Heart right ventricle (tissue), 16 donors: ENCODE results near the gene PRTN3. TPM values are rescaled to one million over a fixed set of nuclear protein-coding genes. Genes with fewer than 3 reads are reported as not detected.

ENCODE experiments used
- ATAC-seq, 8 donors: fragments of 200-7000 bp; cut with Tn5 transposase; one replicate each; pipeline ENCODE4 v1.9.1; 2020; ENCODE audit warnings: mild to moderate bottlenecking in 8 of 8, moderate library complexity in 8 of 8, moderate number of reproducible peaks in 1 of 8
- DNase-seq, 2 donors: peaks; one replicate each; pipeline ENCODE4 v3.0.0-alpha.2; 2020
- H3K27ac ChIP-seq, 10 donors: fragments of 200-600 bp; sonication (generic) in 2 of 10; one replicate each; pipeline versions ENCODE4 v1.5.0 to v1.8.0; 2020 to 2022; ENCODE audit warnings: mild to moderate bottlenecking in 3 of 10
- H3K27me3 ChIP-seq, 7 donors: fragments of 200-600 bp; one replicate each; pipeline ENCODE4 v1.8.0; 2021 to 2022; ENCODE audit warnings: mild to moderate bottlenecking in 2 of 7
- H3K36me3 ChIP-seq, 9 donors: fragments of 200-600 bp; sonication (generic) in 1 of 9; one replicate each; pipeline versions ENCODE4 v1.5.0 to v1.8.0; 2020 to 2022; ENCODE audit warnings: mild to moderate bottlenecking in 2 of 9
- H3K4me1 ChIP-seq, 9 donors: fragments of 200-600 bp; sonication (generic) in 1 of 9; one replicate each; pipeline versions ENCODE4 v1.5.0 to v1.8.0; 2020 to 2022; ENCODE audit warnings: mild to moderate bottlenecking in 4 of 9
- H3K4me3 ChIP-seq, 10 donors: fragments of 200-600 bp; sonication (generic) in 2 of 10; one replicate each; pipeline versions ENCODE4 v1.5.0 to v1.8.0; 2020 to 2022; ENCODE audit warnings: mild to moderate bottlenecking in 7 of 10, moderate library complexity in 2 of 10
- H3K9me3 ChIP-seq, 11 donors: fragments of 200-600 bp in 10 of 11; sonication (generic) in 2 of 11; one replicate each; pipeline versions ENCODE4 v1.5.0 to v1.8.0; 2013 to 2022; ENCODE audit warnings: mild to moderate bottlenecking in 2 of 11, control low read depth in 1 of 11, moderate library complexity in 1 of 11
- CTCF ChIP-seq, 9 donors: fragments of 200-600 bp; sonication (generic) in 2 of 9; IDR thresholded peaks; one replicate each; pipeline versions ENCODE4 v1.5.0 to v1.8.0; 2021 to 2022; ENCODE audit warnings: antibody characterized with exemption in 9 of 9, mild to moderate bottlenecking in 5 of 9, moderate library complexity in 1 of 9
- WGBS, 2 donors: extraction: QIAGEN DNeasy Blood & Tissue Kit; methylation state at CpG; one replicate each; pipeline ENCODE4 v1.1.7; 2013; ENCODE audit warnings: inconsistent platforms in 1 of 2; 5-methylcytosine and 5-hydroxymethylcytosine counted together
- intact Hi-C, 10 donors: fragments of 100-400 bp; cut with DNase I; formaldehyde crosslinking; loops; one replicate each; pipeline versions ENCODE4 v1.11.1 to v1.14.2; 2022
- polyA plus RNA-seq, 2 donors: library from polyadenylated mRNA; stranded (reverse); fragments of 200-250 nt; gene quantifications; one replicate each; pipeline ENCODE4 v1.2.3, GENCODE V29; 2013
- total RNA-seq, 10 donors: library from RNA; stranded (reverse); fragmentation: NEBNext Ultra II Directional in 3 of 10; extraction: Animal tissue kit (Norgen Biotek cat#: 25700) in 3 of 10; gene quantifications; one replicate each; pipeline versions ENCODE4 v1.2.1 to v1.2.4, GENCODE V29; 2021 to 2023
- donor health status: Arrhythmogenic right ventricular cardiomyopathy.
- donor health status: ischemic (EF 13 %, LVEDD 7.1; RV severe dilation, severe dysfunction).
- donor health status: healthy with polysubstance abuse.
- donor health status: DM: no; HTN: yes; CAD: no.
- donor health status: DM: no; HTN: no; CAD: no.
- donor health status: ischemic (EF 25% LVEDD 6.9; RV normal size, moderate dysfunction).
- donor health status: ischemic (EF 25% LVEDD 5.7; RV mildly dilated, moderate dysfunction).
- donor health status: healthy.
- donor health status: DM: yes; HTN: yes; CAD: no.
- donor health status: Ischemic cardiomyopathy.
- donor health status: ischemic (EF 35%, LVEDD 5.7; RV mildly dilated, moderate dysfunction).
- donor health status: nonischemic (EF 11% LVEDD 7.7; RV severe dilation, severe dysfunction).
- donor health status: DM: yes; HTN: yes; CAD: no.
- donor health status: PGD.
- donor health status: ischemic (EF 29% LVEDD 5.4; RV normal size, mild dysfunction).
- donor health status: nonischemic (EF 23%, LVEDD 6.1; RV moderate dilation, normal function).

Gene PRTN3
- total and polyA plus RNA-seq, 12 donors = 0.12 TPM; not detected in 11

- Histone ChIP-seq H3K4me3 (no peak overlapping the region), H3K9me3 (no peaks in the 10 kb centered on the region), H3K27me3 (no peaks in the 10 kb centered on the region), H3K4me1 (no peaks in the 10 kb centered on the region), H3K36me3 (peaks cover 0 to 95% (median 42%) of the 10 kb centered on the region in 9 donors), H3K27ac (no peak overlapping the region)
- ATAC-seq = no peak
- WGBS, 2 donors = 91 to 93% methylated on average over 51 of the region's 51 CpGs
- DNase-seq = no peak
- intact Hi-C loops = no loop called here
- TF ChIP-seq CTCF (IDR thresholded peaks at IDR 0.05) = no peak
These were observed 43.8 kb downstream of the PRTN3 start for GRCh38 chr19:884420-885211.

GRCh38 chr19:885536-886224, 44.9 kb downstream of the PRTN3 start:
- no peaks in the 10 kb centered on the region for H3K9me3 ChIP-seq
- H3K27ac ChIP-seq = no peak overlapping the region
- no peaks in the 10 kb centered on the region for H3K4me1 ChIP-seq
- H3K27me3 ChIP-seq = no peaks in the 10 kb centered on the region
- ATAC-seq (no peak), DNase-seq (no peak)
- H3K4me3 ChIP-seq = no peak overlapping the region
- intact Hi-C loops = no loop called here
- peaks cover 0 to 96% (median 38%) of the 10 kb centered on the region in 9 donors for H3K36me3 ChIP-seq
- 96 to 97% methylated on average over 64 of the region's 64 CpGs for WGBS, 2 donors
- no peak for TF ChIP-seq CTCF (IDR thresholded peaks at IDR 0.05)

- intact Hi-C loops = no loop called here
- ATAC-seq = no peak
- H3K9me3 ChIP-seq = no peaks in the 10 kb centered on the region
- no peak overlapping the region for H3K4me3 ChIP-seq
- H3K27me3 ChIP-seq = no peaks in the 10 kb centered on the region
- TF ChIP-seq CTCF (IDR thresholded peaks at IDR 0.05) = no peak
- H3K27ac ChIP-seq = no peak overlapping the region
- WGBS, 2 donors = 82 to 86% methylated on average over 16 of the region's 16 CpGs
- H3K36me3 ChIP-seq = peaks cover 0 to 86% (median 30%) of the 10 kb centered on the region in 9 donors
- H3K4me1 ChIP-seq = peaks cover 0 to 9% (median 3%) of the 10 kb centered on the region in 9 donors
- DNase-seq = no peak
These were observed 46.3 kb downstream of the PRTN3 start for GRCh38 chr19:887072-887471.

- Histone ChIP-seq H3K27me3 (no peaks in the 10 kb centered on the region), H3K9me3 (no peaks in the 10 kb centered on the region), H3K4me1 (peaks cover 0 to 12% (median 4%) of the 10 kb centered on the region in 9 donors), H3K4me3 (no peak overlapping the region), H3K27ac (no peak overlapping the region), H3K36me3 (peaks cover 0 to 81% (median 30%) of the 10 kb centered on the region in 9 donors)
- no peak for TF ChIP-seq CTCF (IDR thresholded peaks at IDR 0.05)
- WGBS, 2 donors = 95 to 97% methylated on average over 10 of the region's 10 CpGs
- DNase-seq = no peak
- intact Hi-C loops = no loop called here
- no peak for ATAC-seq
These were observed 46.8 kb downstream of the PRTN3 start for GRCh38 chr19:887599-887998.
